HEK293 (cell line): ENCODE results near the gene OCA2.

ENCODE experiments used
- CTCF ChIA-PET: fragments of 350-600 bp; formaldehyde crosslinking; extraction: SDS; loops from one replicate; lab custom pipeline; 2021; ENCODE audit warnings: antibody characterized with exemption; lab: Yijun Ruan, JAX
- POLR2A ChIA-PET: fragments of 300-600 bp; formaldehyde crosslinking; extraction: SDS; loops from one replicate; lab custom pipeline; 2020; ENCODE audit warnings: antibody characterized with exemption, inconsistent platforms; lab: Yijun Ruan, JAX
- H3K27ac ChIP-seq: fragments of 200-500 bp; sonication (Bioruptor generic); 2 replicates; pipeline ENCODE4 v1.5.1; 2014; ENCODE audit warnings: low read depth, low read length, control low read depth, inconsistent platforms; ENCODE audit errors: extremely low read depth
- H3K36me3 ChIP-seq, 2 experiments: fragments of 200-500 bp in 1 of 2; sonication (Bioruptor generic) in 1 of 2; 1 replicate in 1 of 2; 2 replicates in 1 of 2; pipeline ENCODE4 v1.5.1; 2014 to 2017; ENCODE audit warnings: inconsistent platforms in 2 of 2, low read length in 2 of 2; ENCODE audit not compliant: control insufficient read depth in 2 of 2, insufficient read depth in 1 of 2
- H3K4me1 ChIP-seq: fragments of 200-500 bp; sonication (Bioruptor generic); 2 replicates; pipeline ENCODE4 v1.5.1; 2014; ENCODE audit warnings: mild to moderate bottlenecking, low read length, inconsistent platforms; ENCODE audit not compliant: control insufficient read depth, insufficient read depth
- H3K4me3 ChIP-seq: 2 replicates; pipeline ENCODE4 v1.5.1; 2011; ENCODE audit warnings: low read depth, mild to moderate bottlenecking, control low read depth, low read length, moderate library complexity
- H3K9me3 ChIP-seq: fragments of 200-500 bp; sonication (Bioruptor generic); 2 replicates; pipeline ENCODE4 v1.5.1; 2014; ENCODE audit warnings: low read depth, low read length, inconsistent platforms; ENCODE audit not compliant: control insufficient read depth, insufficient read depth
- CTCF ChIP-seq: fragments of 450-650 bp; formaldehyde crosslinking; IDR thresholded peaks from 2 replicates; pipeline ENCODE4 v1.5.1; 2016; ENCODE audit warnings: missing biosample characterization, missing genetic modification characterization
- KLF17 ChIP-seq: fragments of 450-650 bp; formaldehyde crosslinking; IDR thresholded peaks from 2 replicates; pipeline ENCODE4 v1.5.1; 2016; ENCODE audit warnings: missing biosample characterization, missing genetic modification characterization
- ZBTB10 ChIP-seq: fragments of 450-650 bp; formaldehyde crosslinking; IDR thresholded peaks from 2 replicates; pipeline ENCODE4 v1.5.1; 2016; ENCODE audit warnings: missing biosample characterization, missing genetic modification characterization
- ZBTB26 ChIP-seq: fragments of 450-650 bp; formaldehyde crosslinking; optimal IDR thresholded peaks from 2 replicates; pipeline ENCODE3; 2016; ENCODE audit warnings: missing biosample characterization, mild to moderate bottlenecking, missing genetic modification characterization
- ZNF133 ChIP-seq: fragments of 450-650 bp; formaldehyde crosslinking; IDR thresholded peaks from 2 replicates; pipeline ENCODE4 v1.5.1; 2016; ENCODE audit warnings: missing biosample characterization, missing genetic modification characterization
- ZNF174 ChIP-seq: fragments of 450-650 bp; formaldehyde crosslinking; IDR thresholded peaks from 2 replicates; pipeline ENCODE4 v1.5.0; 2017; ENCODE audit warnings: missing biosample characterization, mild to moderate bottlenecking, missing genetic modification characterization
- ZNF324 ChIP-seq: fragments of 450-650 bp; formaldehyde crosslinking; IDR thresholded peaks from 2 replicates; pipeline ENCODE4 v1.5.1; 2016; ENCODE audit warnings: missing biosample characterization, missing genetic modification characterization
- ZNF362 ChIP-seq: fragments of 450-650 bp; formaldehyde crosslinking; IDR thresholded peaks from 2 replicates; pipeline ENCODE4 v1.5.1; 2016; ENCODE audit warnings: missing biosample characterization, missing genetic modification characterization
- ZNF37A ChIP-seq: fragments of 450-650 bp; IDR thresholded peaks from 2 replicates; pipeline ENCODE4 v1.5.1; 2018; ENCODE audit warnings: missing biosample characterization, missing genetic modification characterization
- ZNF501 ChIP-seq: fragments of 450-650 bp; formaldehyde crosslinking; IDR thresholded peaks from 2 replicates; pipeline ENCODE4 v1.5.1; 2016; ENCODE audit warnings: missing biosample characterization, missing genetic modification characterization
- ZNF623 ChIP-seq: fragments of 450-650 bp; formaldehyde crosslinking; IDR thresholded peaks from 2 replicates; pipeline ENCODE4 v1.5.1; 2016; ENCODE audit warnings: missing biosample characterization, missing genetic modification characterization
- ZNF624 ChIP-seq: fragments of 450-650 bp; formaldehyde crosslinking; IDR thresholded peaks from 2 replicates; pipeline ENCODE4 v1.5.1; 2017; ENCODE audit warnings: missing biosample characterization, missing genetic modification characterization
- ZNF707 ChIP-seq: fragments of 450-650 bp; formaldehyde crosslinking; IDR thresholded peaks from 2 replicates; pipeline ENCODE4 v1.5.1; 2016; ENCODE audit warnings: missing biosample characterization, missing genetic modification characterization
- ZNF777 ChIP-seq: fragments of 450-650 bp; formaldehyde crosslinking; IDR thresholded peaks from 2 replicates; pipeline ENCODE4 v1.5.1; 2017; ENCODE audit warnings: missing biosample characterization, missing genetic modification characterization, borderline replicate concordance
- TF ChIP-seq, protein P1 (sequence below): fragments of 450-650 bp; formaldehyde crosslinking; IDR thresholded peaks from 2 replicates; pipeline ENCODE4 v1.5.0; 2017; ENCODE audit warnings: missing biosample characterization, missing genetic modification characterization, borderline replicate concordance

OCA2 gene

GRCh38 chr15:28132524-28133275, 33.6 kb upstream of the OCA2 start (continued):
- no peak for TF ChIP-seq ZBTB10
- no peak for TF ChIP-seq ZNF174 (tag by site-specific recombination)
- no peak for TF ChIP-seq ZNF777
- no peak for TF ChIP-seq ZNF324 (tag by site-specific recombination)
- TF ChIP-seq CTCF (tag by site-specific recombination): no peak

DNA sequence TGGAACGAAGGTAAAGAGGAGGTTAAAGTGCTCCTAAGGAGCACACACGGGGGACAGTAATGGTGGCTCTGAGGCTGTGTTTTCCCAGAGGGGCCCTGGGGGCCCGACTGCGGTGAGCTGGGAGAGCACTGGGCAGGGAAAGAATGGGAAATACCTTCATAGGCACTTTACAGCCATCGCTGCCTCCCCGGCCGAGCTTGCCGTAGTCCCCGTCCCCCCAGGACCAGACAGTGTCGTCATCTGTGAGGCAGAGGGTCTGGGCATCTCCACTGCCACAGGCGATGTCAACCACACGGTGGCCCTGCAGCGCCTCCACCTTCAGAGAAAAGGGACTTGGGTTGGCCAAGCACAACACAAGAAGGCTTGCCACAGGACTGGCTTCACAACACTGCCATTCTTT, 32.8 kb upstream of the OCA2 start:
- Histone ChIP-seq H3K36me3 (peaks cover 0 to 67% of the 10 kb centered on the region in 2 experiments; a peak in 1 of 3 replicates), H3K4me1 (no peaks in the 10 kb centered on the region)
- POLR2A ChIA-PET: no interaction called here

More for the DNA sequence above, 32.8 kb upstream of the OCA2 start:
- no peaks in the 10 kb centered on the region for H3K9me3 ChIP-seq
- H3K4me3 ChIP-seq: no peak overlapping the region
- H3K27ac ChIP-seq: no peak overlapping the region
- CTCF ChIA-PET: no interaction called here
- TF ChIP-seq ZBTB26 (tag by site-specific recombination) (no peak), ZNF37A (tag by site-specific recombination) (no peak), ZNF501 (no peak), KLF17 (tag by site-specific recombination) (no peak), ZNF362 (tag by site-specific recombination) (no peak), ZNF623 (tag by site-specific recombination) (no peak), ZNF707 (tag by site-specific recombination) (no peak), ZNF133 (tag by site-specific recombination) (no peak), ZNF624 (no peak)
- TF ChIP-seq, protein P1, sequence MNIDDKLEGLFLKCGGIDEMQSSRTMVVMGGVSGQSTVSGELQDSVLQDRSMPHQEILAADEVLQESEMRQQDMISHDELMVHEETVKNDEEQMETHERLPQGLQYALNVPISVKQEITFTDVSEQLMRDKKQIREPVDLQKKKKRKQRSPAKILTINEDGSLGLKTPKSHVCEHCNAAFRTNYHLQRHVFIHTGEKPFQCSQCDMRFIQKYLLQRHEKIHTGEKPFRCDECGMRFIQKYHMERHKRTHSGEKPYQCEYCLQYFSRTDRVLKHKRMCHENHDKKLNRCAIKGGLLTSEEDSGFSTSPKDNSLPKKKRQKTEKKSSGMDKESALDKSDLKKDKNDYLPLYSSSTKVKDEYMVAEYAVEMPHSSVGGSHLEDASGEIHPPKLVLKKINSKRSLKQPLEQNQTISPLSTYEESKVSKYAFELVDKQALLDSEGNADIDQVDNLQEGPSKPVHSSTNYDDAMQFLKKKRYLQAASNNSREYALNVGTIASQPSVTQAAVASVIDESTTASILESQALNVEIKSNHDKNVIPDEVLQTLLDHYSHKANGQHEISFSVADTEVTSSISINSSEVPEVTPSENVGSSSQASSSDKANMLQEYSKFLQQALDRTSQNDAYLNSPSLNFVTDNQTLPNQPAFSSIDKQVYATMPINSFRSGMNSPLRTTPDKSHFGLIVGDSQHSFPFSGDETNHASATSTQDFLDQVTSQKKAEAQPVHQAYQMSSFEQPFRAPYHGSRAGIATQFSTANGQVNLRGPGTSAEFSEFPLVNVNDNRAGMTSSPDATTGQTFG (tag by site-specific recombination): no peak
- TF ChIP-seq, all 188 proteins: peak for 0
